ENCODE data around the gene TMEM35B.

GRCh38 chr1:35016406-35016805 is 31.3 kb upstream of the TMEM35B start:
- TF ChIP-seq CTCF (IDR thresholded peaks at IDR 0.05) (no peak), POLR2A (IDR thresholded peaks at IDR 0.05) (no peak), POLR2AphosphoS5 (IDR thresholded peaks at IDR 0.05) (no peak)

Data from stomach (tissue), 4 donors.